ENCODE data around the gene DCST1.

GRCh38 chr1:155030899-155031298, 2.7 kb upstream of the DCST1 start:
- TF ChIP-seq TAF7 (optimal IDR thresholded peaks at IDR 0.05; ENCODE audit: borderline replicate concordance, low read depth, low read length) (no peak), CHD7 (IDR thresholded peaks at IDR 0.05; ENCODE audit: insufficient replicate concordance, low read length) (no peak), CTCF (IDR thresholded peaks at IDR 0.05; ENCODE audit: control extremely low read depth in 1 of 3, insufficient read depth in 1 of 3, low read depth in 1 of 3, low read length in 3 of 3) (no peak), HDAC2 (IDR thresholded peaks at IDR 0.05; ENCODE audit: borderline replicate concordance in 1 of 2, low read depth in 2 of 2, low read length in 2 of 2) (no peak), TAF1 (IDR thresholded peaks at IDR 0.05; ENCODE audit: low read depth, low read length) (no peak), MAX (IDR thresholded peaks at IDR 0.05) (no peak), POLR2A (IDR thresholded peaks at IDR 0.05; ENCODE audit: control extremely low read depth in 1 of 2, low read depth in 2 of 2, low read length in 2 of 2) (no peak), USF2 (IDR thresholded peaks at IDR 0.05; ENCODE audit: low read length) (no peak), BRCA1 (IDR thresholded peaks at IDR 0.05; ENCODE audit: low read depth, low read length) (no peak), EP300 (IDR thresholded peaks at IDR 0.05; ENCODE audit: borderline replicate concordance in 1 of 2, low read depth in 2 of 2, low read length in 2 of 2) (no peak), NANOG (IDR thresholded peaks at IDR 0.05; ENCODE audit: insufficient read depth, low read depth, low read length, poor library complexity, severe bottlenecking) (no peak), EZH2 (IDR thresholded peaks at IDR 0.05; ENCODE audit: low read depth, low read length, severe bottlenecking) (no peak)
